B cell (primary cell): ENCODE data around the gene STEAP1B. TPM values are rescaled to one million over a fixed set of nuclear protein-coding genes. Genes with fewer than 3 reads are reported as not detected.

Experiments
- ATAC-seq: fragments of 200-7000 bp; cut with Tn5 transposase; one replicate; pipeline ENCODE4 v1.10.0; 2021; ENCODE audit warnings: low read depth, mild to moderate bottlenecking, moderate number of reproducible peaks, moderate library complexity
- CTCF ChIA-PET: fragments of 350-600 bp; sonication (Branson Sonifier 250); formaldehyde crosslinking; loops from one replicate; lab custom pipeline; 2021; ENCODE audit warnings: antibody characterized with exemption, inconsistent platforms; lab: Charles Lee
- POLR2A ChIA-PET: fragments of 350-600 bp; sonication (Branson Sonifier 250); formaldehyde crosslinking; loops from one replicate; lab custom pipeline; 2021; ENCODE audit warnings: antibody characterized with exemption; lab: Charles Lee
- DNase-seq: peaks from one replicate; pipeline ENCODE4 v3.0.0; 2013
- H2AFZ ChIP-seq: 2 replicates; pipeline ENCODE4 v1.6.1; 2012; ENCODE audit warnings: mild to moderate bottlenecking, low read depth, low read length; ENCODE audit not compliant: insufficient read depth, poor library complexity, severe bottlenecking
- H3K27ac ChIP-seq, 2 donors: 1 replicate in 1 of 2; 2 replicates in 1 of 2; pipeline ENCODE4 v1.5.1; 2012 to 2013; ENCODE audit warnings: low read length in 2 of 2, mild to moderate bottlenecking in 2 of 2, moderate library complexity in 1 of 2
- H3K27me3 ChIP-seq, 4 experiments: fragments of 200-600 bp in 1 of 4; sonication (generic) in 1 of 4; replicated peaks in 1 of 4; 1 replicate in 2 of 4; 2 replicates in 2 of 4; pipeline versions ENCODE4 v1.6.1 to v1.7.0; 2013 to 2016; ENCODE audit warnings: low read length in 3 of 4, mild to moderate bottlenecking in 2 of 4, mixed read lengths in 1 of 4, moderate library complexity in 1 of 4; ENCODE audit not compliant: insufficient read depth in 4 of 4, control insufficient read depth in 3 of 4; ENCODE audit errors: control extremely low read depth in 1 of 4
- H3K36me3 ChIP-seq, 2 experiments: replicated peaks in 1 of 2; 1 replicate in 1 of 2; 2 replicates in 1 of 2; pipeline versions ENCODE4 v1.6.1 to v1.7.1; 2013; ENCODE audit warnings: low read length in 1 of 2; ENCODE audit not compliant: insufficient read depth in 2 of 2, control insufficient read depth in 1 of 2; ENCODE audit errors: control extremely low read depth in 1 of 2, extremely low read depth in 1 of 2
- H3K4me1 ChIP-seq, 2 donors: fragments of 200-600 bp in 1 of 2; sonication (generic) in 1 of 2; 1 replicate in 1 of 2; 2 replicates in 1 of 2; pipeline versions ENCODE4 v1.5.1 to v1.6.1; 2013 to 2017; ENCODE audit warnings: low read length in 2 of 2; ENCODE audit not compliant: control insufficient read depth in 2 of 2, insufficient read depth in 2 of 2
- H3K4me2 ChIP-seq: replicated peaks from 2 replicates; pipeline ENCODE3; 2012; ENCODE audit warnings: mild to moderate bottlenecking, low read depth, low read length; ENCODE audit not compliant: poor library complexity, severe bottlenecking
- H3K4me3 ChIP-seq, 5 experiments: fragments of 200-600 bp in 1 of 5; sonication (generic) in 1 of 5; 1 replicate in 3 of 5; 2 replicates in 2 of 5; pipeline versions ENCODE4 v1.5.1 to v1.7.0; 2011 to 2016; ENCODE audit warnings: low read length in 4 of 5, mild to moderate bottlenecking in 4 of 5, low read depth in 2 of 5, control low read depth in 1 of 5, moderate library complexity in 1 of 5; ENCODE audit not compliant: insufficient read depth in 1 of 5; ENCODE audit errors: control extremely low read depth in 1 of 5, extremely low read depth in 1 of 5
- H3K79me2 ChIP-seq: fragments of 200-600 bp; sonication (generic); one replicate; pipeline ENCODE4 v1.6.0; 2016; ENCODE audit warnings: low read length; ENCODE audit not compliant: control insufficient read depth, insufficient read depth
- H3K9ac ChIP-seq: fragments of 200-600 bp; sonication (generic); 2 replicates; pipeline ENCODE4 v1.6.1; 2017; ENCODE audit warnings: mild to moderate bottlenecking, low read length, moderate library complexity
- H3K9me3 ChIP-seq, 3 donors: one replicate each; pipeline versions ENCODE4 v1.6.1 to v1.7.1; 2013; ENCODE audit warnings: low read length in 2 of 3; ENCODE audit not compliant: control insufficient read depth in 2 of 3, insufficient read depth in 1 of 3; ENCODE audit errors: control extremely low read depth in 1 of 3
- H4K20me1 ChIP-seq: 2 replicates; pipeline ENCODE4 v1.6.0; 2012; ENCODE audit warnings: mild to moderate bottlenecking, low read length; ENCODE audit not compliant: insufficient read depth, control insufficient read depth, poor library complexity, severe bottlenecking
- H3K27ac Mint-ChIP-seq: one replicate; pipeline ENCODE4 v1.8.0; 2021; ENCODE audit warnings: mixed read lengths
- H3K27me3 Mint-ChIP-seq: one replicate; pipeline ENCODE4 v1.8.0; 2021; ENCODE audit warnings: mixed read lengths
- H3K4me1 Mint-ChIP-seq: one replicate; pipeline ENCODE4 v1.8.0; 2021; ENCODE audit warnings: mixed read lengths
- H3K4me3 Mint-ChIP-seq: one replicate; pipeline ENCODE4 v1.8.0; 2021; ENCODE audit warnings: mixed read lengths
- H3K9me3 Mint-ChIP-seq: one replicate; pipeline ENCODE4 v1.8.0; 2022; ENCODE audit warnings: mixed read lengths; ENCODE audit not compliant: insufficient read depth
- EZH2 ChIP-seq: IDR thresholded peaks from 2 replicates; pipeline ENCODE4 v1.6.1; 2012; ENCODE audit warnings: borderline replicate concordance, low read depth, mild to moderate bottlenecking, moderate library complexity, low read length; ENCODE audit not compliant: insufficient read depth, poor library complexity, severe bottlenecking
- WGBS: methylation state at CpG from one replicate; pipeline ENCODE4 v1.1.5; 2013; ENCODE audit warnings: missing lambda C conversion rate; ENCODE audit not compliant: insufficient coverage; 5-methylcytosine and 5-hydroxymethylcytosine counted together
- intact Hi-C: fragments of 100-400 bp; cut with micrococcal nuclease; formaldehyde crosslinking; loops from one replicate; pipeline ENCODE4 v1.10.0; 2022
- polyA plus RNA-seq: library from polyadenylated mRNA; depleted of rRNA; stranded (reverse); fragments of >200 nt; gene quantifications from 2 replicates; pipeline ENCODE4 v1.2.3, GENCODE V29; 2012
- total RNA-seq, 2 donors: library from RNA; stranded (reverse); fragments of 120-200 nt in 1 of 2; gene quantifications; 1 replicate in 1 of 2; 2 replicates in 1 of 2; pipeline versions ENCODE4 v1.2.3 to v1.2.4, GENCODE V29; 2013 to 2022
- TF ChIP-seq, protein P1 (sequence below): fragments of 200-600 bp; IDR thresholded peaks from one replicate; pipeline ENCODE4 v1.8.0; 2022; ENCODE audit warnings: antibody characterized with exemption, mild to moderate bottlenecking

Gene STEAP1B
- total and polyA plus RNA-seq, 2 donors (not counting 1 experiment from before 2014, with no cell fraction given): 8.8 to 24.7 TPM

DNA sequence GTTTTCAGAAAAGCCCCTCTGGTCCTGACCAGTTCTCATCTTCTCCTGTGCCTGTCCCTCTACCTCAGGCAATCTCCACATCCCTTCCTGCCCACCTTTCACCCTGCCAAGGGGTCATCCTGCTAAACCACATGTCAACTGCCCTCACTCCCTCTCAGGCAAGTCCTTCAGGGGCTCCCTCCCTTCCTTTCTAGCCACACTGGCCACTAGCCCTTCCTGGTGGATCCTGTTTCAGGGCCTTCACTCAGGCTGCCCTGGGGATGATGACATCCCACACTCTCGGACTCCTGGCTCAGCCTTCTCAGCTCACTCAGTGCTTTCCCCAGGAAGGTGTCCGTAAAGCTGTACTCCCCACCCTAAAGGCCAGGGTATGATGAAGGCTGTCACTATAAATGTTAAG is 13.4 kb downstream of the STEAP1B start:
- Histone ChIP-seq H3K27me3 (no peaks in the 10 kb centered on the region), H3K4me1 (peaks cover 7 to 9% of the 10 kb centered on the region in 2 donors), H3K36me3 (no peaks in the 10 kb centered on the region), H4K20me1 (no peaks in the 10 kb centered on the region), H3K9ac (no peak overlapping the region), H2AFZ (no peak overlapping the region), H3K9me3 (no peaks in the 10 kb centered on the region), H3K27ac (no peak overlapping the region), H3K4me3 (no peak overlapping the region), H3K4me2 (no peak overlapping the region), H3K79me2 (no peaks in the 10 kb centered on the region)
- ChIA-PET CTCF (interaction anchor here (1.5 to 9.0 kb wide), 2 partner anchors 14 to 376 kb away, joined by 5 to 109 read pairs; partner anchors contain the start of gene STEAP1B), POLR2A (no interaction called here)
- intact Hi-C loops: no loop called here
- Mint-ChIP-seq H3K27me3 (no peaks in the 10 kb centered on the region), H3K4me1 (peaks cover 10% of the 10 kb centered on the region), H3K4me3 (no peak overlapping the region), H3K9me3 (no peaks in the 10 kb centered on the region), H3K27ac (no peak overlapping the region)
- ATAC-seq: no peak
- TF ChIP-seq, protein P1, sequence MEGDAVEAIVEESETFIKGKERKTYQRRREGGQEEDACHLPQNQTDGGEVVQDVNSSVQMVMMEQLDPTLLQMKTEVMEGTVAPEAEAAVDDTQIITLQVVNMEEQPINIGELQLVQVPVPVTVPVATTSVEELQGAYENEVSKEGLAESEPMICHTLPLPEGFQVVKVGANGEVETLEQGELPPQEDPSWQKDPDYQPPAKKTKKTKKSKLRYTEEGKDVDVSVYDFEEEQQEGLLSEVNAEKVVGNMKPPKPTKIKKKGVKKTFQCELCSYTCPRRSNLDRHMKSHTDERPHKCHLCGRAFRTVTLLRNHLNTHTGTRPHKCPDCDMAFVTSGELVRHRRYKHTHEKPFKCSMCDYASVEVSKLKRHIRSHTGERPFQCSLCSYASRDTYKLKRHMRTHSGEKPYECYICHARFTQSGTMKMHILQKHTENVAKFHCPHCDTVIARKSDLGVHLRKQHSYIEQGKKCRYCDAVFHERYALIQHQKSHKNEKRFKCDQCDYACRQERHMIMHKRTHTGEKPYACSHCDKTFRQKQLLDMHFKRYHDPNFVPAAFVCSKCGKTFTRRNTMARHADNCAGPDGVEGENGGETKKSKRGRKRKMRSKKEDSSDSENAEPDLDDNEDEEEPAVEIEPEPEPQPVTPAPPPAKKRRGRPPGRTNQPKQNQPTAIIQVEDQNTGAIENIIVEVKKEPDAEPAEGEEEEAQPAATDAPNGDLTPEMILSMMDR: no peak
- no peak for TF ChIP-seq EZH2
- DNase-seq: no peak
- WGBS: 80% methylated on average over 1 of the region's 2 CpGs

DNA sequence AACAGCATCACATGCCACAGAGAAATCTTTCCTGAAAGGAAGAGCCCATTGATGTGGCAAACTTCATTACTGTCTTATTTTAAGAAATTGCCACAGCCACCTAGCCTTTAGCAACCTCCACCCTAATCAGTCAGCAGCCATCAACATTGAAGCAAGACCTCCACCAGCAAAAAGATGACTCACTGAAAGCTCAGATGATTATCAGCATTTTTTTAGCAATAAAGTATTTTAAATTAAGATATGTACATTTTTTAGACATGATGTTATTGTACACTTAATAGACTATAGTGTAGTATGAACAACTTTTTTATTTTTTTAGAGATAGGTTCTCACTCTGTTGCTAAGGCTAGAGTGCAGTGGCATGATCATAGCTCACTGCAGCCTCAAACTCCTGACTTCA is 14.8 kb downstream of the STEAP1B start:
- ChIA-PET POLR2A (no interaction called here), CTCF (interaction anchor here (1.1 to 9.0 kb wide), 5 partner anchors 11 to 380 kb away, joined by 3 to 109 read pairs (median 5); partner anchors contain the start of gene STEAP1B)
- Histone ChIP-seq H3K27ac (no peak overlapping the region), H3K79me2 (no peaks in the 10 kb centered on the region), H3K9ac (no peak overlapping the region), H3K9me3 (no peaks in the 10 kb centered on the region), H2AFZ (no peak overlapping the region), H4K20me1 (no peaks in the 10 kb centered on the region), H3K36me3 (no peaks in the 10 kb centered on the region), H3K27me3 (no peaks in the 10 kb centered on the region), H3K4me1 (peaks cover 13 to 18% of the 10 kb centered on the region in 2 donors), H3K4me3 (no peak overlapping the region), H3K4me2 (no peak overlapping the region)
- intact Hi-C loops: no loop called here
- TF ChIP-seq EZH2: no peak
- TF ChIP-seq, protein P1: no peak
- H3K4me1 Mint-ChIP-seq: peaks cover 16% of the 10 kb centered on the region
- H3K4me3 Mint-ChIP-seq: no peak overlapping the region
- H3K9me3 Mint-ChIP-seq: no peaks in the 10 kb centered on the region
- ATAC-seq (no peak), DNase-seq (no peak)
- H3K27me3 Mint-ChIP-seq: no peaks in the 10 kb centered on the region
- no peak overlapping the region for H3K27ac Mint-ChIP-seq
